CD4-positive, alpha-beta T cell treated with Interferon gamma for 1 hour (primary cell): Measurements from ENCODE around the gene MACF1.
A peak's percentile ranks its signal among the peaks of the same experiment; 100 is the strongest.
"Not testable (repeated sequence)": the region's sequence is repeated elsewhere in the genome, so short reads cannot be mapped to it uniquely, and the experiment has no call there.

Experiments used
- DNase-seq: peaks from one replicate; pipeline ENCODE4 v3.0.0-alpha.2; 2020

The MACF1 gene

GRCh38 chr1:39524171-39524570, 319.7 kb downstream of the MACF1 start:
- DNase-seq: no peak

- DNase-seq: no peak
Observed at GRCh38 chr1:39524591-39525365, 320.3 kb downstream of the MACF1 start.

- peak; percentile 73 for DNase-seq
Observed at GRCh38 chr1:39525366-39526165, 321.1 kb downstream of the MACF1 start.

- DNase-seq: no peak
Observed at GRCh38 chr1:39526466-39527189, 322.1 kb downstream of the MACF1 start.

GRCh38 chr1:39527190-39527579, 322.7 kb downstream of the MACF1 start:
- not testable (repeated sequence) for DNase-seq

GRCh38 chr1:39528082-39528481, 323.6 kb downstream of the MACF1 start:
- no peak for DNase-seq

GRCh38 chr1:39529901-39530535, 325.5 kb downstream of the MACF1 start:
- no peak for DNase-seq

- DNase-seq: no peak
Observed at GRCh38 chr1:39531526-39531925, 327.0 kb downstream of the MACF1 start.

- DNase-seq: no peak
Observed at GRCh38 chr1:39533442-39533841, 328.9 kb downstream of the MACF1 start.
